ENCODE measurements around the gene PLAGL2. TPM values are rescaled to one million over a fixed set of nuclear protein-coding genes. Genes with fewer than 3 reads are reported as not detected.

The PLAGL2 gene
- polyA plus RNA-seq, 4 donors, result 19.9 to 23.6 (median 20.8) TPM

DNA sequence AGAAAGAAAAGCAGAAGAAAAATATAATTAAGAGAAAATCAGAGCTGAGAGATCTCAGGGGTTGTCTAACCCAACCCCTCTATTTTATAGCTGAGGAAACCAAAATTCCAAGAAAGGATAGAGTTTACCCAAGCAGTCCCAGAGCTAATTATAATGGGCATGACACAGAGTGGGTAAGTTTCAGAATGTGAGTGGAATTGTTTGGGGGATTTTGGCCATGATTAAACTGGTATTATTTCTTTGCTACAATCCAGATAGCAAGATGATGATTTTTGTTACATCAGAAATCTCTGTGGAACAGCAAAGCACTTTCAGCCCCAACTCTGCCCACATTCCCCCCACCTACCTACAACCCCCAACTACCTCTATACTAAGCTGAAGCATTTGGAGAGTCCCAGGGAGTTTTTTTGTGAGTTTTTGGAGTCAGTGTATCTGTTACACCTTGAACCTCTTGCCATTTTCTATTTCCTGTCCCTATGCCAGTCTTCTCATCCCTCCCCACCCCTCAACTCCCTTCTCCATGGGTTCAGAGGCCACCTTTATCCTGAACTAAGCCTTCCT, 24.9 kb upstream of the PLAGL2 start:
- no peak for DNase-seq (ENCODE audit: low read depth in 4 of 4, low spot score in 3 of 4)

DNA sequence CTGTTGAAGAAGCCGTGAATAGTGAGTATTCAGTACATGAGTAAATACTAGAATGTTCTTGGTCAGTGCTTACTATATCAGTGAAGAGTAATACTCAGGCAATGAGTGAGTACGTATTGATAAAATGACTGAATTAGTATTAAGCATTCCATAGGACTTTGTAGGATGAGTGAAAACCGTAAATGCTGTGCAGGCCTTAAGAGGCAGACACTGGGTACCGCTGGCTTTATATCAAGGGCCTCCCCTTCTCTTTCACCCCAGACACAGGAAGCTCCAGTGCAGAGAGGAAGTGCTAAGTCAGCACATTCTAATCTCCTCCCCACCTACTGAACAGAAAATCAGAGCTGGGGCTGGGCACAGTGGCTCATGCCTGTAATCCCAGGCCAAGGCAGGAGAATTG, 24.3 kb upstream of the PLAGL2 start:
- DNase-seq (ENCODE audit: low read depth in 4 of 4, low spot score in 3 of 4), result no peak

DNA sequence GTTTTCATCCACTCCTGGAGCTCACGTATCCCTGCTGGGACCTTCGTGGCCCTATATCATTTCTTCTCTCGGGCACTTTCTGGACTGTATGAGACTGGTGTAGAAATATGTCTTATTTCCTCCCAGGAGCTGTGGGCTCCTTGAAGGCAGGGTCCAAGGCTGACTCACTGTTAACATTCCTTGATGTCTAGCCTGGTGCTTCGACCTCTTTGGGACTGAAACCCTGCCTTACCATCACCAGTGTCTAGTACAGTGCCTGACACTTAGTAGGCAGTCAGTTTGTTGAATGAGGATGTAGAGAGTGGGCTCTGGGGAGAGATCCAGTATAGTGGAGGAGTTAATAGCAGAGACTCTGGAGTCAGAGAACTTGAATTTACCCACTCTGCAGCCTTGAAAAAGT, 23.7 kb upstream of the PLAGL2 start:
- no peak for DNase-seq (ENCODE audit: low read depth in 4 of 4, low spot score in 3 of 4)

DNA sequence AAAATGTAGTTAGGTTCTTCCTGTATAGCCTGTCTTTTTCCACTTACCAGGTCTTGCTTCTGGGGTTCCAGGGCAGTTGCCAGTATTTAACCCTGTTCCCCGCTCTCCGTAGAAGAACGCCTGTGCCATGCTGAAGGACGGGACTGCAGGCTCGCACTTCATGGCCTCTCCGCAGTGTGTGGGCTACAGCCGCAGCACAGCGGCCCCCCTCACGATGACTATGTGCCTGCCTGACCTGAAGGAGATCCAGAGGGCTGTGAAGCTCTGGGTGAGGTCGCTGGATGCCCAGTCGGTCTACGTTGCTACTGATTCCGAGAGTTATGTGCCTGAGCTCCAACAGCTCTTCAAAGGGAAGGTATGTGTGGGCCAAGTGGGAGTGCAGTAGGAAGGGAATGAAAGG, 23.2 kb upstream of the PLAGL2 start:
- no peak for DNase-seq (ENCODE audit: low read depth in 4 of 4, low spot score in 3 of 4)

DNA sequence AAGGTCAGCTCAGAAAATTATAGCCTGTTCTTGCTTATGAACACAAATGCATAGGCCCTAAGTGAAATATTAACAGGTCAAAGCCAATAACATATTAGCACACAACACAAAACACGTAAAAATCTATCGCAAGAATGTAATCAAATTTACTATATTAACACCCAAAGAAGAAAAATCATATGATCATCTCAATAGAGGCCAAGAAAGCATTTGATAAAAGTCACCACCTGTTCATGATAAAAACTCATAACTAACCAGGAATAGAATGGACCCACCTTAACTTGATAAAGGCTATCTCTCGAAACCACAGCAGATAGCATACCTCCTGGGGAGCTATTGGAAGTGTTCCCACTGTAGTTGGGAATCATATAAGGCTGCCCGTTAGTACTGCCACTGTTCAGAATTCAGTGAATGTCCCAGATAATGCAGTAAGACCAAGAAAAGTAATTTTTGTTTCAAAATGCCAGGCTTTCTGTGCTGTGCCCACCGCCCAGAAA, 21.8 kb upstream of the PLAGL2 start:
- no peak for DNase-seq (ENCODE audit: low read depth in 4 of 4, low spot score in 3 of 4)

DNA sequence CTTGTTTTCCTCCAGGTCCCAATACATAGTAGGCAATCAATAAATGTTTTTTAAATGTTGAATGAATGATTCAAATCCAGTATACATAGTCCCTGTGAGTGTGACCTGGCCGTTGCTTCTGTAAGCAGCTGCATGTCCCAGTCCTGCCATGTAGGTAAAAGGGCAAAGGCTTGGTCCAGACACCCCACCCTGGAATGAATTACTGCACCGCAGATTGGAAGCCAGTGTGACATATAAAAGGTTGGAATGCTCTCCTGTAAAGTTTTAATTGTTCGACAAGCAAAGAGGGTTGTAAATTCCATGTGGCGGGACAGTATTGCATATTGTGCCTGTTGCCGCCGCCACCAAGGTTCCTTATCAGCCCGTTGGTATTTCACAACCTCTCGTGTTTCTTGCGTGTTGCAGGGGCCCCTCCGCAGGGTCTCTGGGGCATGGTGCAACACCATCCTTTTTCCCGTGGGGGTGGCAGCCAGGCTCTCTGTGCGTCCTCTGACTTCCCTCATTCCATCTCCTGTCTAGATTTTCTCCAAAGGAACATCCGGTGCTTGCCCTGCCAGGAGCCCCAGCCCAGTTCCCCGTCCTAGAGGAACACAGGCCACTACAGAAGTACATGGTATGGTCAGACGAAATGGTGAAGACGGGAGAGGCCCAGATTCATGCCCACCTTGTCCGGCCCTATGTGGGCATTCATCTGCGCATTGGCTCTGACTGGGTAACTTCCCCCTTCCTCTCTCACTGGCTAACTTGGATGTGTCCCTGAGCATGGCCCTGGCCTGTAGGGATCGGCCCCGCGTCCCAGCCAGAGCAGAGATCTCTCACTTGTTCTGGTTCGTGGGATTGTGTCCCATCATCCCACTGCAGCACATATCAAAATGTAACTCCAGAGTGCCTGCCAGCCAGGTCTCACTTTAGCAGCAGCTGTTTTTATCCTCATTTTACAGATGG, 20.5 kb upstream of the PLAGL2 start:
- no peak for DNase-seq (ENCODE audit: low read depth in 4 of 4, low spot score in 3 of 4)

DNA sequence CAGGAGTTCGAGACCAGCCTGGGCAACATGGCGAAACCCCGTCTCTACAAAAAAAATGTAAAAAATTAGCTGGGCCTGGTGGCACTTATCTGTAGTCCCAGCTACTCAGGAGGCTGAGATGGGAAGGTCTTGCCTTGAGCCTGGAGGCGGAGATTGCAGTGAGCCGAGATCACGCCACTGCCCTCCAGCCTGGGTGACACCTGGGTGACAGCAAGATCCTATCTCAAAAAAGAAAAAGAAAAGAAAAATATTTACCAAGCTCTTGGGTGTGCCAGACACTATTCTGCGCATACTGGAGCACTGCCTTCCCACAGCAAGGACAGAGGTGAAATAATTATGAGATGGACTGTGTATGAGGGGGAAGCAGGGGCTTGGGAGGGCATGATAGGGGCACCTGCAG, 19.8 kb upstream of the PLAGL2 start:
- DNase-seq (ENCODE audit: low read depth in 4 of 4, low spot score in 3 of 4), result no peak

DNA sequence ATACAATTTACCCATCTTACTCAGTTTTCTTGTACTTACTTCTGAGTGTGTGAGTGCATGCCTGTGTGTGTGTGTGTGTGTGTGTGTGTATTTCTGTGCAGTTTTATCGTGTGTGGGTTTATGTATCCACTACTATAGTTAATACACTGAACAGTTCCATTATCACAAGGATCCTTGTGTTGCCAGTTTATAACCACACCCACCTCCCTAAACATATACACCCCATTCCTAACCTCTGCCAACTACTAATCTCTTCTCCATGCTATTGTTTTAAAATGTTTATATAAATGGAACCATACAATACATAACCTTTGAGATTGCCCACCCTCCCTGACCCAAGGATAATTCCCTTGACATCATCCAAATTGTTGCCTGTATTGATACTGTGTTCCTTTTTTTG, 18.8 kb upstream of the PLAGL2 start:
- DNase-seq (ENCODE audit: low read depth in 4 of 4, low spot score in 3 of 4), result no peak

DNA sequence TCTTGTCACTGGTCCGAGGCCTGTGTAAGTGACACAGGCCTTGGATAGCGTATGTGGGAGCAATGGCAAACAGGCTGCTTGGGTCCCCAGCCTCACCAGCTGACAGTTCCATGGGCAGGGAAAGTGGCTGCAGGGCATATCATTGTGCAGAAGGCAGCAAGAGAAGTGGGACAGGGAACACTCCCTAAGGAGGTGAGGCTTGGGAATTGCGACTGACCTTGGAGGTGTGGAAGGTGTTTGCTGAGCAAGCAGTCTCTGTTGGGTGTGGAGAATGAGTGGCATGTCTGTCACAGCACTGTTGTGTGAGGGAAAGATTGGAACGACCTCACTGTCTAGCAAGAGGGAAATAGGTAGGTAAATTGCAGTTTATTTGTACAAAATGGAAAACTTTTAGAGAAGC, 16.9 kb upstream of the PLAGL2 start:
- DNase-seq (ENCODE audit: low read depth in 4 of 4, low spot score in 3 of 4), result no peak

DNA sequence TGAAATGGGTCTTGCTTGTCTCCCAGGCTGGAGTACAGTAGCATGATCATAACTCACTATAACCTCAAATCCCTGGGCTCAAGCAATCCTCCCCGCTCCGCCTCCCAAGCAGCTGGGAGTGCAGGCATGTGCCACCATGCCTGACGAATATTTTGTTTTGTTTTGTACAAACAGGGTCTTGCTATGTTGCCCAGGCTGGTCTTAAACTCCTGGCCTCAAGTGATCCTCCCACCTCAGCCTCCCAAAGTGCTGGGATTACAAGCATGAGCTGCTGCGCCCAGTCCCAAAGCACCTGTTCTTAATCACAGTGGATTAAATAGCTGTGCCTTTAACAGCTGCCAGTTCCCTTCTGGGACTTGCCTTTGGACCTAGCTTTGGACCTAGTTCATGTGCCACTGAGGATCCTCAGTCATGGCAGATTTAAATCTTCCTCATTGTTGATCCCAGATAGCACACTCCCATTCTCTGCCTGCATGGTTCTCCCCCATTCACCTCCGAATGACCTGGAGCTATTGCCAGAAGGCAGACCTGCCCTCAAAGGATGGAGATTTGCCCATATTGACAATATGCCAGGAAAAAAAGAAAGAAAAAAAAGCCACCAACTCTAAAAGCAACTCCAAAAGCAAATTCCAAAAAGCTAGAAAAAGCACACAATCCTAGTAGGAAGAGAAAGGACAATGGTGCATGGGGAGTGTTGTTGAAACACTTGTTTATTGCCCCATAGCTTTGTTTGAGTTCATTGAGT, 10.8 kb upstream of the PLAGL2 start:
- DNase-seq (ENCODE audit: low read depth in 4 of 4, low spot score in 3 of 4), result no peak

DNA sequence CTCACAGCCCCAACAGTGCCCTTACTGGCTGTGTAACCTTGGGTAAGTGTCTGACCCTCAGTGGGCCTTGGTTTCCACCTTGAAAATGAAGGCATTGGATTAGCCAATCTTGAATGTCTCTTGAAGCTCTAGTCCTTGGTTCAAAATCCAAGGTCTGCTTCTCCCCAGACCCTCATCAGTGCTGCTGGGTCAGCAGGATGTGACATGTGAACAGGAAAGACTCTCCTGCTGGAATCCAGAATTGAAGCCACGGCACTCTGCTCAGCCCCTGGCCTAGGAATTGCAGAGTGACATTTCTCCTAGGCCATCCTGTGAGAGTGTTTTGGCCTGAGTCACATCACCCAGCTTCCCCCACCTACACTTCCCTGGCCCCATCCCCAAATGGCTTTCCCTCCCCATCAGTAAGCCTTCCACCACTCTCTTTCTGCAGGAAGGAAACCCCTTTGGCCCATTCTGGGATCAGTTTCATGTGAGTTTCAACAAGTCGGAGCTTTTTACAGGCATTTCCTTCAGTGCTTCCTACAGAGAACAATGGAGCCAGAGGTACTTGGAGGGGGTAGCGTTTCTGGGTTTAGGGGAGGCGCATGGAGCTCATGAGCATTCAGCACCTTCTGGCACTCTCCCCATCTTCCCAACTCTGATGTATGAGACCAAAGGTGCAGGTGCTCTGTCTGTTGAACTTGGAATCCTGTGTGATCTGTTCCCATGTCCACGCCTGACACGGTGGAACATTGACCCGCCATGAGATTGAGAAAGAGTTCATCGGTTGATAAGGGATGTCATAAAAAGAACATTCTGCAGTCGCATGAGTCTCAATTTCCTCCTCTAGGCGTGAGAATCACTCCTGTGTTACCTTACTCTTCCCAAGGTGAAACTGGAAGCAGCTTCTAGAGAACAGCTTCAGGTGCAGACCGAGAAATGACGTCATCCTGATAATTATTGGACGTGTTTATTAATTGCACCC, 8.9 kb upstream of the PLAGL2 start:
- DNase-seq (ENCODE audit: low read depth in 4 of 4, low spot score in 3 of 4), result no peak

DNA sequence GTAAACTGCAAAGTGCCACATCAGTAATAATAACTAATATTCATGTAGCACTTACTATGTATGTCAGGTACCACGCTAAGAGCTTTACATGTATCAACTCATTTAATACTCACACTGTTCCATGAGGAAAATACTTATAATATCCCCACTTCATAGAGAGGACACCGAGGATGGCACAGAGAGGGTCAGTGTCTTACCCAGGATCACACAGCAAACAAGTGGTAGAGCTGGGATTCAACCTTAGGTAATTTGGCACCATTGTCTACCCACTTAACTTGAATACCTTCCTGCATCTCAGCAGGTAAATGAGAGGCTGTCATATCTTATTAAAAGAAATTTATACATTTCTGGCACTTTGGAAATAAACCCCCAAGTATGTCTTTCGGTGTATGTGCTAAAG, 8.2 kb upstream of the PLAGL2 start:
- DNase-seq (ENCODE audit: low read depth in 4 of 4, low spot score in 3 of 4), result no peak

DNA sequence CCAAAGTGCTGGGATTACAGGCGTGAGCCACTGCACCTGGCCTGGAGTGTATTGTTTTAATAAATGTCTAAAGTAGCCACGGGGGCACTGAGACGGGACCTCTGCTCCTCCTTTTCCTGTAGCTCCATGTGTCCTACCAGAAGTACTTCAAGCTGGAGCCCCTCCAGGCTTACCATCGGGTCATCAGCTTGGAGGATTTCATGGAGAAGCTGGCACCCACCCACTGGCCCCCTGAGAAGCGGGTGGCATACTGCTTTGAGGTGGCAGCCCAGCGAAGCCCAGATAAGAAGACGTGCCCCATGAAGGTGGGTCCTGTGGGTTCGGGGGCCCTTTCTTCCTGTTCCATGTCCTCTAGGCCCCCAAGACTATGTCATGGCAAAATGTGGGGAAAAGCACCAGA, 7.6 kb upstream of the PLAGL2 start:
- DNase-seq (ENCODE audit: low read depth in 4 of 4, low spot score in 3 of 4), result no peak

DNA sequence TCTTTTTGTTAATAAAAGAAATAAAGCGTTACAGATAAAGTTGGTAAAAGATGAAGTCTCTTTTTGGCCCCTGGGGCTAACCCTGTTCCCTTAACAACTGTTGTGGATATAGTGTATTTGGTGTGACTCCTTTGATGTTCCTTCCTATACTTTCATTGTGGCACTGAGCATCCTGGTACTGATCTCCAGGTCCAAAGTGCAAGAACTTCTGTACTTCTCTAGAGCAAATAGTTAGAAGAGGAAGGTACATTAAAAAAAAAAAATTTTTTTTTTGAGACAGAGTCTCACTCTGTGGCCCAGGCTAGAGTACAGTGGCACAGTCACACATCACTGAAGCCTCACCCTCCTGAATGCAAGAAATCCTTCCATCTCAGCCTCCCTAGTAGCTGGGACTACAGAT, 6.3 kb upstream of the PLAGL2 start:
- no peak for DNase-seq (ENCODE audit: low read depth in 4 of 4, low spot score in 3 of 4)

DNA sequence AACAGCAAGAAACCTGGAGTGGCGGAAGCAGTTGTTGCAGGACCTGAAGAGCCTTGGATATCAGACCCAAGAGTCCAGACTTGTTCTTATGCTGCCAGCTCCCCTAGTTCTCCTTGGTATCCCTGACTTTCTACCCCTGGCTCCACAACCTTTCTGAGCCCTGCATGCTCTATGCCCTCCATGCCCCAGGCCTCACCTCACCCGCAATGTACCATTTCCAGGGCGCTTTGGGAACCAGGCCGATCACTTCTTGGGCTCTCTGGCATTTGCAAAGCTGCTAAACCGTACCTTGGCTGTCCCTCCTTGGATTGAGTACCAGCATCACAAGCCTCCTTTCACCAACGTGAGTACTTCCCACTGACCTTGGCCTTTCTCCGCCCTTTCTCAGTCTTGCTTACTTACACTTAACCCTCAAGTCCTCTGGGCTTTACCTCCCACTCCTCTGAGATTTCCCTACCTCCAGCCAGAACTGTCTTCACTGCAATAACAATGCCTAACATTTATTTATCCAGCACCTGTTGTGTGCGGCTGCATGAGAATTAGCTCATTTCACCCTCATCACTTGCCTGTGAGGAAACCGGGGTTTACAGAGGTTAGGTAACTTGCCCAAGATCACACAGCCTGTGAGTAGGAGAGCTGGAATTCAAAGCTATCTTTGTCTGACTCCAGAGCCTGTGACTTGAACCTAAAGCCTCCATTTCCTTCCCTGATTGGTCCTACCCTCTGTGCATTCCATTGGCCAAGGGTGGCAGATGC, 2.5 kb upstream of the PLAGL2 start:
- DNase-seq (ENCODE audit: low read depth in 4 of 4, low spot score in 3 of 4), result no peak

DNA sequence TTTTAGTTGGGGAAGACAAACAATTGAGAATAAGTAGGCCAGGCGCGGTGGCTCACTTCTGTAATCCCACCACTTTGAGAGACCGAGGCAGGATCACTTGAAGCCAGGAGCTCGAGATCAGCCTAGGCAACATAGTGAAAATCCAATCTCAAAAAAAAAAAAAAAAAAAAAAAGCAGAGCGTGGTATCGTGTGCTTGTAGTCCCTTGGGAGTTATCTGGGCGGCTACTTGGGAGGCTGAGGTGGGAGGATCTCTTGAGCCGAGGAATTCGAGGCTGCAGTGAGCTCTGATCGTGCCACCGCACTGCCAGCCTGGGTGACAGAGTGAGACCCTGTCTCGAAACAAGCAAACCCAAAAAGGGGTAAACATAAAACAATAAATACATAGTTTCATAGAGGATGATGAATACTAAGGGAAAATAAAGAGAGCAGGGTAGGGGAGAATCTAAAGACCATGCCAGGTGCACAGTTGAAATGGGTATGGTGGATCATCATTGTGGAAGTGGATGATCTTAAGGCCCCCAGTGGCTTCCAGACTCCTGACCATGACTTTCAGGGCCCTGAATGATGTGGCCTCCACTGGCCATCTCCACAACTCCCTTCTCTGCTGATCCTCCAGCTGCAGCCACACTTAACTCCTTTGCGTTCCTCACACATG, 1.1 kb upstream of the PLAGL2 start:
- DNase-seq (ENCODE audit: low read depth in 4 of 4, low spot score in 3 of 4), result no peak

DNA sequence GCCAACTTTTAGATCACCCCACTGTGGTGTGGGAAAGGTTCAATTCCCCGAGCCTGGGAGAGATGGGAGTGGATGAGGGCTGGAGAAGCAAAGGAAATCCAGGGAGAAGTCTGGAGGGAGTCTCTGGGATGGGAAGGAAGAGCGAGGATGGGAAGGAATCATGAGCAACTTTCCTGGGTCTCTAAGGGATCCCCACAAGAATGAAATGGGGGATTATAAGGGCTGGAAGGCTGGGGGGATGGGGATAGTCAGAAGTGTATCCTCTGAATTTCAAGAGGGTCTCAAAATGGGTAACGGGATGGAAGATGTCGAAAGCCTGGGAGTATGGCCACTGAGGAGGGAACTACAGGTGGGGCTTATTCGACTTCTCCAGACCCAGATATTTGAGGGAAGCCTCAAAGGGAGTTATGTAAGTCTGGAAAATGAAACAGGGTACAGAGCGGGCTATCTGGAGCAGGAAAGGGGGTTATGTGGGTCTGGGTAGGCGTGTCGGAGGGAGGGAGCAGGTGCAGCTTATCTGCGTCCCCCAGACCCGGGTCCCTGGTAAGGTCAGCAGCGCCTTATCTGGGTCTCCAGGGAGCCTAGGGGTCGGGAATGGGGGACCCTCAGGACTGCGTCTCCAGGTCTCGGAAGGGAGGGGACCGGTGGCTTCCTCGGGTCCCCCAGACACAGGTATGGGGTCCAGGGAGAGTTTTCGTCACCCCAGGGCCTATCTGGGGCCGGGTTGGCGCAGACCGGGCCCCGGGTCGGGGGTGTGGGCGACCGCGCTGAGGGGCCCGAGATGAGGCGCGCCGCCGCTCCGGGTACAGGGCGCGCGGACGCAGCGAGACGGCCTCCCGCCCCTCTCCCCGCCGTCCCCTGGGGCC, 550 bp downstream of the PLAGL2 start:
- no peak for DNase-seq (ENCODE audit: low read depth in 4 of 4, low spot score in 3 of 4)

Measured in right renal pelvis (tissue), 4 donors.